HepG2 (cell line): ENCODE results near the gene PTPN2.

ENCODE experiments used
- BRF2 ChIP-seq: sonication (generic); formaldehyde crosslinking; IDR thresholded peaks from 2 replicates; pipeline ENCODE4 v1.8.1; 2022; ENCODE audit warnings: mild to moderate bottlenecking, missing genetic modification reagents
- CTCF ChIP-seq: sonication (generic); formaldehyde crosslinking; IDR thresholded peaks from 2 replicates; pipeline ENCODE4 v1.5.0; 2020; ENCODE audit warnings: mild to moderate bottlenecking, missing genetic modification reagents, moderate library complexity
- HCFC1 ChIP-seq: fragments of 150-350 bp; IDR thresholded peaks from 2 replicates; pipeline ENCODE4 v1.6.1; 2014; ENCODE audit warnings: low read depth, low read length
- HMGXB4 ChIP-seq, 2 experiments: sonication (generic) in 1 of 2; formaldehyde crosslinking in 1 of 2; IDR thresholded peaks; 2 replicates each; pipeline versions ENCODE4 v1.4.0 to v1.6.1; 2018 to 2020; ENCODE audit warnings: missing genetic modification reagents in 2 of 2, borderline replicate concordance in 1 of 2, low read depth in 1 of 2, mild to moderate bottlenecking in 1 of 2, missing biosample characterization in 1 of 2
- KAT8 ChIP-seq: IDR thresholded peaks from 2 replicates; pipeline ENCODE4 v1.6.1; 2016; ENCODE audit warnings: missing genetic modification reagents, missing compliant biosample characterization
- KDM3A ChIP-seq: IDR thresholded peaks from 2 replicates; pipeline ENCODE4 v1.6.1; 2018; ENCODE audit warnings: low read depth, missing compliant biosample characterization
- MYC ChIP-seq: sonication (generic); formaldehyde crosslinking; IDR thresholded peaks from 2 replicates; pipeline ENCODE4 v1.9.0; 2021; ENCODE audit warnings: missing genetic modification reagents, borderline replicate concordance
- PAX8 ChIP-seq: sonication (generic); formaldehyde crosslinking; IDR thresholded peaks from 2 replicates; pipeline ENCODE4 v1.8.0; 2022; ENCODE audit warnings: mild to moderate bottlenecking, missing genetic modification reagents, borderline replicate concordance
- POGK ChIP-seq: sonication (generic); formaldehyde crosslinking; conservative IDR thresholded peaks from 2 replicates; pipeline ENCODE4 v1.8.0; 2022; ENCODE audit warnings: mild to moderate bottlenecking, moderate library complexity, missing genetic modification reagents
- USF2 ChIP-seq, 2 experiments: sonication (generic) in 1 of 2; formaldehyde crosslinking in 1 of 2; IDR thresholded peaks; 2 replicates each; pipeline versions ENCODE4 v1.5.1 to v1.6.1; 2011 to 2020; ENCODE audit warnings: borderline replicate concordance in 1 of 2, low read depth in 1 of 2, low read length in 1 of 2, mild to moderate bottlenecking in 1 of 2, missing genetic modification reagents in 1 of 2, moderate library complexity in 1 of 2
- ZNF281 ChIP-seq: sonication (generic); formaldehyde crosslinking; IDR thresholded peaks from 2 replicates; pipeline ENCODE4 v1.4.0; 2020; ENCODE audit warnings: missing genetic modification reagents, borderline replicate concordance

GRCh38 chr18:12782521-12782920 lies 101.5 kb downstream of the PTPN2 start:
- TF ChIP-seq HMGXB4 (CRISPR knock-in tag; IDR thresholded peaks at IDR 0.05; ENCODE audit: borderline replicate concordance in 1 of 2, low read depth in 1 of 2) (no peak), ZNF281 (CRISPR knock-in tag) (no peak), CTCF (CRISPR knock-in tag) (no peak), USF2 (IDR thresholded peaks at IDR 0.05; ENCODE audit: low read depth, low read length) (no peak), USF2 (CRISPR knock-in tag; IDR thresholded peaks at IDR 0.05; ENCODE audit: borderline replicate concordance) (no peak), PAX8 (CRISPR knock-in tag) (no peak), BRF2 (no peak), HCFC1 (no peak), POGK (no peak), MYC (CRISPR knock-in tag) (no peak), KDM3A (no peak), KAT8 (CRISPR knock-in tag) (no peak)
